Loucy (cell line): ENCODE measurements around the gene LARP1B.

Experiments
- CTCF ChIP-seq: fragments of 200-600 bp; sonication (generic); conservative IDR thresholded peaks from 2 replicates; pipeline ENCODE4 v1.5.1; 2014; ENCODE audit warnings: mild to moderate bottlenecking, antibody characterized with exemption, low read length
- EZH2phosphoT487 ChIP-seq: fragments of 200-600 bp; IDR thresholded peaks from 2 replicates; pipeline ENCODE4 v1.6.1; 2018; ENCODE audit warnings: antibody characterized with exemption, mild to moderate bottlenecking, moderate library complexity, borderline replicate concordance

DNA sequence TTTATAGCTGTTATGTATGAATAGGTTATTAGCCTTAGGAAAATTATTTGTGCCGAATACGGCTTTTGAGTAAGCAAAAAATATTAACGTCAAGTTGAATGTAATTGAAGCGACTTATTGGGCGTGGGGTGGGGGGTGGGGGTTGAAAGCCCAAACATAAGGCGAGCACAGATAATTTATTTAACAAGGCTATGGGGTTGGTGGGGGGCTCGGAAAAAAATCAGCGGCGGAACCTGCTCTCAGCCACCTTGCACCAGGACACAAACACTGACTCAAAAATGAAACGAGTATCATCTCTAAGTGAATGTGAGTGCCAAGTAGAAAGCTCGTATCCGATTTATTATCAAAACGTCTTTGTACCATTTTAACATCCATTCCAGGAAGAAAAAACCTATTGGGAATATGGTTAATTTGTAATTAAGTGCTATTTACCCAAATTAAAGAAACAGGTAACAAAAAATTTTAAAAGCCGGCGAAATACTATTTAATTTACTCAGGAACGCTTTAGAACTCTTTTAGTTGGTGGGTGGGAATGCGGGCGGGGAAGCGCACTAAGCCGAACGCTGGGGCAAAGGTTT lies 902 bp upstream of the LARP1B start:
- TF ChIP-seq CTCF (no peak), EZH2phosphoT487 (no peak)
